HG03159 (cell line): Measurements from ENCODE around the gene VAMP8.
"Not testable (repeated sequence)": the region's sequence is repeated elsewhere in the genome, so short reads cannot be mapped to it uniquely, and the experiment has no call there.

Experiments used
- ATAC-seq: cut with Tn5 transposase; IDR thresholded peaks from one replicate; pipeline ENCODE4 v1.9.1; 2021; ENCODE audit warnings: mild to moderate bottlenecking, moderate library complexity; ENCODE audit not compliant: unreplicated experiment

VAMP8 gene

GRCh38 chr2:85579266-85579935, 2.0 kb downstream of the VAMP8 start:
- ATAC-seq, result no peak

- ATAC-seq, result no peak
Measured at GRCh38 chr2:85580206-85580605, 2.8 kb downstream of the VAMP8 start.

- ATAC-seq, result no peak
Measured at GRCh38 chr2:85582492-85582891, 5.1 kb downstream of the VAMP8 start.

GRCh38 chr2:85583667-85584353, 6.4 kb downstream of the VAMP8 start:
- peak; percentile 2 for ATAC-seq

GRCh38 chr2:85584354-85584856, 7.0 kb downstream of the VAMP8 start, which contains the start of gene VAMP5:
Gene VAMP5, plus strand, starts transcription at chr2:85584431. Its CDS starts 60 bp downstream, at chr2:85584491.
- peak; percentile 52 for ATAC-seq

GRCh38 chr2:85584857-85585780, 7.7 kb downstream of the VAMP8 start:
- ATAC-seq, result no peak

- no peak for ATAC-seq
Measured at GRCh38 chr2:85585781-85586105, 8.4 kb downstream of the VAMP8 start.

GRCh38 chr2:85588236-85588635, 10.8 kb downstream of the VAMP8 start:
- ATAC-seq, result no peak

- no peak for ATAC-seq
Measured at GRCh38 chr2:85588645-85589044, 11.3 kb downstream of the VAMP8 start.

- no peak for ATAC-seq
Measured at GRCh38 chr2:85589181-85589580, 11.8 kb downstream of the VAMP8 start.

- ATAC-seq, result no peak
Measured at GRCh38 chr2:85589982-85590791, 12.8 kb downstream of the VAMP8 start.

GRCh38 chr2:85590950-85591349, 13.6 kb downstream of the VAMP8 start:
- no peak for ATAC-seq

GRCh38 chr2:85591563-85591962, 14.2 kb downstream of the VAMP8 start:
- ATAC-seq, result no peak

GRCh38 chr2:85592299-85592698, 14.9 kb downstream of the VAMP8 start:
- not testable (repeated sequence) for ATAC-seq

- ATAC-seq, result no peak
Measured at GRCh38 chr2:85593023-85593422, 15.6 kb downstream of the VAMP8 start.

- no peak for ATAC-seq
Measured at GRCh38 chr2:85594715-85595300, 17.4 kb downstream of the VAMP8 start.

GRCh38 chr2:85595301-85596025, 18.1 kb downstream of the VAMP8 start, which contains the start of gene RNF181:
Gene RNF181, plus strand, starts transcription at chr2:85595745. Its CDS starts 19 bp downstream, at chr2:85595764.
- peak; percentile 99 for ATAC-seq

- ATAC-seq, result no peak
Measured at GRCh38 chr2:85596026-85596333, 18.6 kb downstream of the VAMP8 start.

GRCh38 chr2:85596486-85597143, 19.2 kb downstream of the VAMP8 start:
- ATAC-seq, result no peak
